ENCODE data around the gene SLC22A2.
"Not testable (repeated sequence)": the region's sequence is repeated elsewhere in the genome, so short reads cannot be mapped to it uniquely, and the experiment has no call there.

SLC22A2 gene

DNA sequence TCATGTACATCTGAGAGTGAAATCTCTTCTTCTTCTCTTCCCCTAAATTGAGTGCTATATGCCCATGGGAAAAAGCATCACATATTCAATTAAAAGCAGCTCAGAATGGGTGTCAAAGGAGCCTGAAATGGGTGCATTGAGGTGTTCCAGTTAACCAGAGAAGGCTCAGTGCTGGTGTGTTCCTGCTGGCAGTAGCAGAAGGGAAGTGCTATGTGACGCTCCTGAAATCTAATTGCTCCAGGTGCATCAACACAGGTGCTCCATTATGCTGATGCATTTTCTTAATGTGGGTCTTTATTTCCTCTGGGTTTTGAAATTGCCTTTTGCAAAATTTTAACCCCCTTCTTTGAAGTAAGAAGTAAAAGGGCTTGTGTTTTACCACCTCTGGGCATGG, 17.9 kb downstream of the SLC22A2 start:
- DNase-seq: no peak

DNA sequence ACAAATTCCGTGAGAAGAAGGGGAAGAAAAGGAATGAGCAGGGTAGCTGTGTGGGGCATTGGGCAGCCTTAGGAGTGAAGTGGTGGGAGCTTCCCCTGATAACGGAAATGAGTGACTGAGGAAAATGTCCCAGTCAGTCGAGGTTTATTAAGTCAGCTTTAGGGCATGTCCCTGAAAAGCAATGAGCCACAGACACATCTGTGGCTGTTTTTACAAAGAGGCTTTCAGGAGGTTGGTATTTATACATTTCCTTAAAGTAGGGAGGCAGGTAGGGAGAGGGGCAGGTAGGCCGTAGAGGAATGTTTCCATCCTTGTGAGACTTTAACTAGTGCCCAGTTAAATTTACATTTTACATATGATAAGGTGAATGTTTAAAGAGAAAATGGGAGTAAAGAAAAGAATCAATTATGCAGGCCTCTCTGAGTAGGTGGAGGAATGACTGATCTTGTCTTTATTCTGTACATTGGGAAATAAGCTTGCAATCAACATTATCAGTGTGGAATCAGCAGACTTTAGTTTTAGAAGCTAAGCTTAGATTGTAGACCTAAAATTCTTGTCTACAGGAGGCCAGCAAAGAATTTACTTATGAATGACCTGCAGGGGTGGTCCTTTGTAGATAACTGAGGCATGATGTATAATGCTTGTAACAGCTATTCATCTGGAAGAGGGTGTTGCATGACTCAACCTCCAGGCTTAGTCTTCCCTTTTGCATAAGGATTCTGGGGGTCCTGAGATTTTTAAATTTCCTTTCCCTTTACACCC, 18.5 kb downstream of the SLC22A2 start:
- no peak for DNase-seq

DNA sequence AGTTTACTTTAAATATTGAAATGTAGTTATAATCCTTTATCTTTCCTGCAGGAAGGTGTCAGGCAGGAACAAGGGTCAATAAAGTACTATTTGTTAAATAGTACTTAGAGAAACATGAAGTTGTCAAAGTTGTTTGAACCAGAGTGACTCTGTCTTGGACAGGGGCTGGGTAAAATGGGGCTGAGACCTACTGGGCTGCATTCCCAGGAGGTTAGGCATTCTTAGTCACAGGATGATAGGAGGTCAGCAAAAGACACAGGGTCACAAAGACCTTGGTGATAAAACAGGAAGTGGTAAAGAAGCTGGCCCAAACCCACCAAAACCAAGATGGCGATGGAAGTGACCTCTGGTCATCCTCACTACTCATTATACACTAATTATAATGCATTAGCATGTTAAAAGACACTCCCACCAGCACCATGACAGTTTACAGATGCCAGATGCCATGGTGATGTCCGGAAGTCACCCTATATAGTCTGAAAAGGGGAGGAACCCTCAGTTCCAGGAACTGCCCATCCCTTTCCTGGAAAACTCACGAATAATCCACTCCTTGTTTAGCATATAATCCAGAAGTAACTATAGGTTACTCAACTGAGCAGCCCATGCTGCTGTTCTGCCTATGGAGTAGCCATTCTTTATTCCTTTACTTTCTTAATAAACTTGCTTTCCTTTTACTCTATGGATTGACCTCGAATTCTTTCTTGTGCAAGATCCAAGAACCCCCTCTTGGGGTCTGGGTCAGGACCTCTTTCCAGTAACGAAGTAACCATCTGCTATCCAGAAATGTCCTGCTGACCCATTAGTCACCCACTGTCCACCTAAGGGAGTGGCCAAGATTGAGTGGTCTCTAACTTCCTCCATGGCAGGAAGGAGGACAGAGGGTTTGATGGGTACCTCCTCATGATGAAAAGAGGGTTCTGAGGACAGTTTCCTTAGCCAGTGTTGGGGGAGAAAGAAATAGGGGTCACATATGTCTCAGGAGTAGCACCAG, 19.6 kb downstream of the SLC22A2 start:
- DNase-seq: no peak

DNA sequence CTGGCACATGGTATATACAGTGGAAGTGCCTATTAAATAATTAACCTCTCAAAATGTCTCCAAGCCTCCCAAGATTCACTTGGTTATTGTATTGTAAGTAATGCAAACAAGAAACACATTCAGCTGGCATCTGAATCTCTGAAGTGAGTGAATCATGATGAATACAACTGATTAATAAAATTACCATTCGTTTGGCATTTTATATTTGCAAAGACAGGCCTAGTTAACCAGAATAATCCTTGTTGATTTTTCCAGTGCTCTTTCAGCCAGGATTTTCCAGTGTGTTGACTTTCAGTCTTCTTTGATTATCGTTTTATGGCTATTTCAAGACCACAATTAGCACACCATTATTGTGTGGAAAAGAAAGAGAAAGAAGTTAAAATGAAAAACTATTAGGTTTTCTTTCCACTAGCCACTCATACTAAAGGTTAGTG, 20.3 kb downstream of the SLC22A2 start:
- DNase-seq: no peak

DNA sequence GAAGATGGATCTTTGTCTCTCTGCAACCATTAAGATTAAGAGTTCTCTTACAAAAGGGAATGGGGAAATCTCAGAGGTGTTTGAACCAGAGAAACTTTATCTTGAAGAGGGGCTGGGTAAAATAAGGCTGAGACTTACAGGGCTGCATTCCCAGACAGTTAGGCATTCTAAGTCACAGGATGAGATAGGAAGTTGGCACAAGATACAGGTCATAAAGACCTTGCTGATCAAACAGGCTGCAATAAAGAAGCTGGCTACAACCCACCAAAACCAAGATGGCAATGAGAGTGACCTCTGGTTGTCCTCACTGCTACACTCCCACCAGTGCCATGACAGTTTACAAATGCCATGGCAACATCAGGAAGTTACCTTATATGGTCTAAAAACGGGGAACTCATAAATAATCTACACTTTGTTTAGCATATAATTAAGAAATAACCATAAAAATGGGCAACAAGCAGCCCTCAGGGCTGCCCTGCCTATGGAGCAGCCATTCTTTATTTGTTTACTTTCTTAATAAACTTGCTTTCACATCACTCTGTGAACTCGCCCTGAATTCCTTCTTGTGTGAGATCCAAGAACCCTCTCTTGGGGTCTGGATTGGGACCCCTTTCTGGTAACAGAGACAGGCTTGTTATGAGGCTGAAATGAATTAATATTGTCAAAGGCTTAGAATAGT, 20.9 kb downstream of the SLC22A2 start:
- not testable (repeated sequence) for DNase-seq

DNA sequence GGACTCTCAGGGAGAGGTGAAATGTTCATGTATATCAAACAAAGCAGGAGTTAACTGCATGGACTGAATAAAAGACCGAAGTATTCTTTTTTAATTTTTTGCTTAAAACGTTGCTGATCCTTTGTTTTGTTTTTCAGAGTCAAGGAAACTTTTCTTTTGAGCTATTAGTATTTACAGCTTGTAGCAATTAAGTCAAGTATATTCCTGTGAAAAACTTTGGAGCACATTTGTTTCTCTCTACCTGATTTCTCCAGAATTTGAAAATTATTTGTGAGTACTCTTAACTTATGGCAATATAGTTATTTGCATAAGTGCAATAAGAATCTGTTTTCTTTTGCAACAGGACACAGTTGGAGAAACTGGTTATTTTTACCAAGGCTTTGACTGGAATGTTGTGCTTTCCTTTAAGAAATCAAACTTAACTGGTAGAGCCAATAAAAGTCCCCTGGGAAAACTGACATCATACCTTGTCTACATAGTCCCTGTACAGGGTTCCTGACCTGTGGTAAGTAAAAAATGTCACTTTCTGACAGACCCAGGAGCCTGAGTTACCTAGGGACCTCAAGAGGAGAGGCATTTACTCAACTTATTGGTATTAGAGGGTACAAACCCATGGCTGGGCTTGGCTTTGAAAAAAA, 22.3 kb downstream of the SLC22A2 start:
- DNase-seq: not testable (repeated sequence)

DNA sequence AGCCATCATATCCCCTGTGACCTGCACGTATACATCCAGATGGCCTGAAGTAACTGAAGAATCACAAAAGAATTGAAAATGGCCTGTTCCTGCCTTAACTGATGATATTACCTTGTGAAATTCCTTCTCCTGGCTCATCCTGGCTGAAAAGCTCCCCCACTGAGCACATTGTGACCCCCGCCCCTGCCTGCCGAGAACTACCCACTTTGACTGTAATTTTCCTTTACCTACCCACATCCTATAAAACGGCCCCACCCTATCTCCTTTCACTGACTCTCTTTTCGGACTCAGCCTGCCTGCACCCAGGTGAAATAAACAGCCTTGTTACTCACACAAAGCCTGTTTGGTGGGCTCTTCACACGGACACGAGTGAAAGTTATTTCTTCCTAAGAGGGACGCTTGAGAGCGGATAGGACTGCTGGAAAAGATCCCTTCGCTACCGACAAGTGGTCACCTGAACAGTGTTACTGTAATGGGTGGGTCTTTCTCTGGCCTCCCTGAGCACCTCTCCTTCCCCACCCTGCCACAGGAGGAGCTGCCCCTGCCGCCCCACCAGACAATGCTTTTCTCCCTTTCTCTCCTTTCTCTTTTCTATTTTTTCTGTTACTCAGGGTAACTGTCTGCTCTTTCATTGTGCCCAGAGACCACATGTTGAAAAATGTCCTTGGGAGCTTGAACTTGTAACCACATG, 24.5 kb downstream of the SLC22A2 start:
- not testable (repeated sequence) for DNase-seq

DNA sequence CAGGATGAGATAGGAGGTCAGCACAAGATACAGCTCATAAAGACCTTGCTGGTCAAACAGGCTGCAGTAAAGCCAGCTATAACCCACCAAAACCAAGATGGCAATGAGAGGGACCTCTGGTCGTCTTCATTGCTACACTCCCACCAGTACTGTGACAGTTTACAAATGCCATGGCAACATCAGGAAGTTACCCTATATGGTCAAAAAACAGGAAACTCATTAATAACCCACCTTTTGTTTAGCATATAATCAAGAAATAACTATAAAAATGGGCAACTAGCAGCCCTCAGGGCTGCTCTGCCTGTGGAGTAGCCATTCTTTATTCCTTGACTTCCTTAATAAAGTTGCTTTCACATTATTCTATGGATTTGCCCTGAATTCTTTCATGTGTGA, 30.9 kb downstream of the SLC22A2 start:
- no peak for DNase-seq

DNA sequence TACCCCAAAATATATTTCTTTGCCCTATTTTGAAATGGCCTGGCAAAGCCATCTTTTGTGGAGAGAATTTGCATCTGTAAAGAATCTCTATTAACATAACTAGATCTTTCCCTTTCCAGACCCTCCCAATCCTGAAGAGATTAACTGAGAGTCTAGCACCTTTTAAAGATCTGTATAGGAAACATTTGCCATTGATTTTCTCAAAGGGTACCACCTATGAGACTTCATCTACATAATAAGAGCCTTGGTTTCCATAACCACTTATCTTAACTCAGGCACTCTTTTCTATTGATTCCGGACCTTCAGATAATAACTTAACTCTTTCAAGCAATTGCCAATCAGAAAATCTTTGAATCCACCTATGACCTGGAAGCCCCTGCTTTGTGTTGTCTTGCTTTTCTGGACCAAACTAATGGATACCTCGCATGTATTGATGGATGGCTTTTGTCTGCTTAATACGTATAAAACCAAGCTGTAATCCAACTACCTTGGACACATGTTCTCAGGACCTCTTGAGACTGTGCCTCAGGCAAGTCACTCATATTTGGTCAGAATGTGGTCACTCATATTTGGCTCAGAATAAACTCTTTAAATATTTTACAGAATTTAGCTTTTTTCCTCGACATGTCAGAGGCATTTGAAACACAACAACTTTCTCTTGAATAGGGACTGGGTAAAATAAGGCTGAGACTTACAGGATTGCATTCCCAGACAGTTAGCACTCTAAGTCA, 31.4 kb downstream of the SLC22A2 start:
- no peak for DNase-seq

DNA sequence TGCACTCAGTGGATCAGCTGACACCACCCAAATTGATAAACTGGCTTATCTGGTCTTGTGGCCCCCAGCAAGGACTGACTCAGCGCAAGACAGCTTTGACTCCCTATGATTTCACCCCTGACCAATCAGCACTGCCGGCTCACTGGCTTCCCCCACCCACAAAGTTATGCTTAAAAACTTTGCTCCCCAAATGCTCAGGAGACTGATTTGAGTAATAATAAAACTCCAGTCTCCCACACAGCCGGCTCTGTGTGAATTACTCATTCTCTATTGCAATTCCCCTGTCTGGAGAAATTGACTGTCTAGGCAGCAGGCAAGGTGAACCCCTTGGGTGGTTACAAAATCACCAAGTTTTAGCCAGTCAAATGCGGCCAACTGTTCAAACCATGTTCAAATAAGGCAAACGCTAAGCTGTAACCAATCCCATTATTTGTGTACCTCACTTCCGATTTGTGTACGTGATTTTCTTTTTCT, 32.5 kb downstream of the SLC22A2 start:
- DNase-seq: no peak

DNA sequence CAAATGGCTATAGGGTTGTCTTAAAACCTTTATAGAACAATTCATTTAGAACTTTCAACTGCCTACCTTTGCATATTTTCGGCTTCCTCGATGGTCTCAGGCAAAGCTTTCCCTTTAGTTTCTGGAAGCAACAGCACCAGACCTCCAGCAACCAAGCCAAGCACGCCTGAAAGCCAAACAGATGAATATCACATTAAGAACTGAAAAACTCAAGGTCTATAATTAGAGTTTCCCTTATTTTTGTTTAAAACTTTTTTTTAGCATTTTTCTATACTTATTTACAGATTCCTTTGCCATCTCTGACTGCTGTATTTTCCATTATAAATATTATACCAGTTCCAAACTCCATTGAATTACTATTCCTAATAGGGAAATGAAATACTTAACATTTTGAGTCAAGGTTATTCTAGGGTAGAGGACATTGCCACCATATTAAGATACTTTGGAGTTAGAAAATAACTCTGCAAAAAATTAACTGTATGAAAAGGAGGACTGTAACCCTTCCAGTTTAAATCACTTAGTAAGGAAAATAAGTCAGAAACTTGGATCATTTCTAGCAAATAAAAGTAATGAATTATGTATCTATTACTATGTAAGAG, 33.9 kb downstream of the SLC22A2 start:
- no peak for DNase-seq

DNA sequence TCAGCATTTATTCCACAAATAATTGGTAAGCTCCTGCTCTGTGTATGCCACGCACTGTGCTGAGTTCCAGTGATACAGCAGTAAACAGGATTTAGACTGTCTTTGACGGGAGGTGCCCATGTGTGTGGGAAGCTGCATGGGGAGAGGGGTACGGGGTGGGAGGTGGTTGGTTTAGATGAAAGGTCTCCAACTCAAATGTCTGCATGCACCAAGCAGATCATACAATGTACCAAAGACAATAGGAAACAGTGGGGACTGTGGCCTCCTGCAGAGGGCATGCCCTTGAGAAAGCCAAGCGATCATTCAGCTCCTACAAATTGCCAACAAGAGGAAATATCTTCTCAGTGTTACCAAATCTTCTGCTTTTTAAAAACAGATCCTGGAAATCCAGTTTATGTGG, 36.1 kb downstream of the SLC22A2 start:
- DNase-seq: no peak

DNA sequence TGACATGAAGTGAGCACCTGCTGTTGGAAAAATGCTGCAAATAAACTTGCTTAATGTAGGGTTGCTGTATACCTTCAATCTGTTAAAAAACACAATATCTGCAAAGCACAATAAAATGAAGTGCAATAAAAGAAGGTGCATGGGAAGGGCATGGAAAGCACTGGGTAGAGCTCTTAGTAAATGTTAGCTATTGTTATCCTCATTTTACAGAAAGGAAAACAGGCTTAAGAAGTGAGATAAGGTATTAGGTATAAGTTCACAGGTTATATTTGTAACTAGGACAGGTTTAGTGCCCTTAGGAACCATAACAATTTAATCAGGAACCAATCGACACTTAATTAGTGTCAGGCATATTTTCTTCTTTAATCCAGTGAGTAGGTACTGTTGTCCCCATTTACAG, 36.7 kb downstream of the SLC22A2 start:
- DNase-seq: no peak

DNA sequence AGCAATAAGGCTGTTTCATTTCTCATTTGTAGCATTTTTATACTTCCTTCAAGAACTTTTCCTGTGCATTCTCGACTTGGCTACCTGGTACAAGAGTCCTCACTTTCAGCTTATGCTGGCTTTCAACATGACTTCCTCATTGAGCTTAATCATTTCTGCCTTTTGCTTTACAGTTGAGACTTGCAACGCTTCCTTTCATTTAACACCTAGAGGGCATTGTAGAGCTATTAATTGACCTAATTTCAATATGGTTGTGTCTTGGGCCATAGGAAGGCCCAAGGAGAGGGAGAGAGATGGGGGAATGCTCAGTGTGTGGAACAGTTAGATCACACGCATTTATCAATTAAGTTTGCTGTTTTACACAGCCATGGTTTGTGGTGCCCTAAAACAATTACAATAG, 37.2 kb downstream of the SLC22A2 start:
- DNase-seq: no peak

DNA sequence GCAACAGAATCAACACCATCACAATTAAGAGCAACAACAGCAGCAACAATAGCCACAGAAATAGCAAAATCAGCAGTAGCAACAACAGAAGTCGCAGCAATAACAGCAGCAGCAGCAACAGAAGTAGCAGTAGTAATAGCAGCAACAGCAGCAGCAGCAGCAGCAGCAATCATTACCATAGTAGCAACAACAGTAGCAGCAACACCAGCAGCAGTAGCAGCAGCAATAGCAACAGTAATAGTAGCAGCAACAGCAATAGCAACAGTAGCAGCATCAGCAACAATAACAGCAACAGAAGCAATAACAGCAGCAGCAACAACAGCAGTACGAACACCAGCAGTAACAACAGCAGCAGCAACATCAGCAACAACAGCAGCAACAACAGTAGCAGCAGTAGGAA, 39.8 kb downstream of the SLC22A2 start:
- DNase-seq: no peak

DNA sequence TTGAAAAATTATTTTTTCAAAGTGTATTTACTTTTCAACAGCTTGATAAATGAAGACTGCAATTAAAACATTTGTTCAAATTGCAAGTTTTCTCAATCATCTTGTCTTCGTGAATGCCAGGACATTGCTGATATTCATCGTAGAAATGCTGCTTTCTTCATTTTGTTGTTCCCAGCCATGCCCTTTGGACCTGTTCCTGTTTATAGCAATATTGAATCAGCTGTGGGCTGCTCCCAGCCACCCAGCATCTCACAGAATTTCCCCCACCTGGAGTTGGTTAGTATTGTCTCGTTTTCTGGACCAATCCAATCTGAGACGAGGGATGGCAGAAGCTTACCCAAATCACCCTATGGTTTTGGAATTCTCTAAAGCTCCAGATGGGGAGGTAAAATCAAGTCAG, 40.8 kb downstream of the SLC22A2 start:
- DNase-seq: no peak

DNA sequence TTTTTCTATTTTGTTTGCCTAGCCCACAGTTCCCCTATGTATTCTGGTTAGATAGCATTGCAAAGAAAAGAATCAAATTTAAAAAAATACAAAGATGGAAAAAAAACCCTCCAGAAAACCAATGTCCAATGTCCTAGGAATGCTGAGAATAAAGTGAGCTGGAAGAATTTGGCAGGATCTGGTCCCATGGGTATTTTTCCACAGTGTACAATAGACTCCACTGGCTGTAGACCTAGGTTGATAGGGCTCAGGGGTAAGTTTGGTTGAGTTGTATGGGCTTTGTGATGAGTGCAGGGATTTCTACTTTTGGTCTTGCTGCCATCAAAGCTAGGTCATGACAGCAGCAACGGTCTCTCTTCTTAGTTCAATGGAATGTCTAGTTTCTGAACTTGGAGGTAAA, 41.5 kb downstream of the SLC22A2 start:
- no peak for DNase-seq

DNA sequence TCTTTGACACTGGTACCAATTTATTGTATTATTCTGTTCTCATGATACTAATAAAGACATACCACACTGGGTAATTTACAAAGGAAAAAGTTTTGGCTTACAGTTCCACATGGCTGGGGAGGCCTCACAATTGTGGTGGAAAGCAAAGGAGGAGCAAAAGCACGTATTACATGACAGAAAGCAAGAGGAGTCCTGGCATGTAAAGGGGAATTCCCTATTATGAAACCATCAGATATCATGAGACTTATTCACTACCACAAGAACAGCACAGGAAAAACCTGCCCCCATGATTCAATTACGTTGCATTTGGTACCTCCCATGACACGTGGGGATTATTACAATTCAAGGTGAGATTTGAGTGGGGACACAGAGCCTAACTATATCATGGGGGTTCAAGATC, 43.4 kb downstream of the SLC22A2 start:
- no peak for DNase-seq

DNA sequence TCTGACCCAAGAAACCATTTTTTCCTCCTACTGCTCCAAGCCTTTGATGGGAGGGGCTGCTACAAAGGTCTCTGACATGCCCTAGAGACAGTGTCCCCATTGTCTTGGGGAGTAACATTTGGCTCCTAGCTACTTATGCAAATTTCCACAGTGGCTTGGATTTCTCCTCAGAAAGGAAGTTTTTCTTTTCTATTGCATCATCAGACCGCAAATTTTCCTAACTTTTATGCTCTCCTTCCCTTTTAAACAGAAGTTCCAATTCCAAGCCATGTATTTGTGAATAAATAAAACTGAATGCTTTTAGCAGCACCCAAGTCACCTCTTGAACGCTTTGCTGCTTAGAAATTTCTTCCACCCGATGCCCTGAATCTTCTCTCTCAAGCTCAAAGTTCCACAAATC, 51.0 kb downstream of the SLC22A2 start:
- DNase-seq: no peak

DNA sequence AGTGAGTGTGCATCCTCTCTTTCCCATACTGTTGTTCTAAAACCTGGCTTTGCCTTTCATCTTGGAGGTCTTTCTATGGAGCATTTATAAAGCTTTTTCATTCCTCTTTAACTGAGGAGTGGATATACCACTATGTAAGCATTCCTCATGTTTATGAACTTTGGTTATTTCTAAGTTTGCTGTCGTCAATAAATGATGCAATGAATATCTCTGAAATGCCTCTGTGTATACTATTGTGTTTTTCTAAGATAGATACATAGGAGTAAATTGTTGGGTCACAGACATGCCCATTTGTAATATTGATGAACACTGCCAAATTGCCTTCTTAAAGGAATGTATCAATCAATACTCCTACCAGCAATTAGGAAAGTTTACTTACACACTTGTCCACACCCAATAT, 53.9 kb downstream of the SLC22A2 start:
- DNase-seq: no peak

DNA sequence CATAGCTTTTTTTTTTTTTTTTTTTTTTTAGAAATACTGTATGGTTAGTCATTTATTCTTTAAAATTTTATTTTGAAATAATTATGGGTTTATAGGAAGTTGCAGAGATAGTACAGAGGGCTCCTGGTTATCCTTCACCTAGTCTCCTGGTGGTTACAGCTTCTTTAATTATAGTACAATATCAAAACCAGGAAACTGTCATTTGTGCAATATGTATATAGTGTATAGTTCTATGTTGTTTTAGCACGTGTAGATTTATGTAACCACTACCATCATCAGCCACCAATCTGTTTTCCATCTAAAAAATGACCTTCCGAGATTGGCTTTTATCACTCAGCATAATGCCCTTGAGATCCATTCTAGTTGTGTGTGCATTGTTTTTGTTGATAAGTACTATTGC, 54.7 kb downstream of the SLC22A2 start:
- DNase-seq: no peak
